Measurements from ENCODE around the gene HEG1.

The HEG1 gene

GRCh38 chr3:125014570-125015179 is 41.1 kb downstream of the HEG1 start:
- no peak for DNase-seq (ENCODE audit: low read depth)

- no peak for DNase-seq (ENCODE audit: low read depth)
Observed at GRCh38 chr3:125013095-125013494, 42.7 kb downstream of the HEG1 start.

GRCh38 chr3:125011941-125012340 is 43.9 kb downstream of the HEG1 start:
- DNase-seq (ENCODE audit: low read depth): no peak

GRCh38 chr3:125010393-125010792 is 45.4 kb downstream of the HEG1 start:
- no peak for DNase-seq (ENCODE audit: low read depth)

- no peak for DNase-seq (ENCODE audit: low read depth)
Observed at GRCh38 chr3:125008766-125009165, 47.0 kb downstream of the HEG1 start.

- DNase-seq (ENCODE audit: low read depth): no peak
Observed at GRCh38 chr3:125006291-125006731, 49.5 kb downstream of the HEG1 start.

GRCh38 chr3:125005676-125006075 is 50.1 kb downstream of the HEG1 start:
- DNase-seq (ENCODE audit: low read depth): no peak

- no peak for DNase-seq (ENCODE audit: low read depth)
Observed at GRCh38 chr3:125005222-125005621, 50.6 kb downstream of the HEG1 start.

GRCh38 chr3:125003859-125004595 is 51.8 kb downstream of the HEG1 start:
- DNase-seq (ENCODE audit: low read depth): no peak

GRCh38 chr3:125003369-125003853 is 52.4 kb downstream of the HEG1 start:
- no peak for DNase-seq (ENCODE audit: low read depth)

- no peak for DNase-seq (ENCODE audit: low read depth)
Observed at GRCh38 chr3:125002414-125003368, 53.1 kb downstream of the HEG1 start.

- no peak for DNase-seq (ENCODE audit: low read depth)
Observed at GRCh38 chr3:125001557-125002413, 54.0 kb downstream of the HEG1 start.

- no peak for DNase-seq (ENCODE audit: low read depth)
Observed at GRCh38 chr3:125000661-125001060, 55.1 kb downstream of the HEG1 start.

- no peak for DNase-seq (ENCODE audit: low read depth)
Observed at GRCh38 chr3:124999897-125000435, 55.8 kb downstream of the HEG1 start.

- no peak for DNase-seq (ENCODE audit: low read depth)
Observed at GRCh38 chr3:124999317-124999716, 56.5 kb downstream of the HEG1 start.

GRCh38 chr3:124998247-124998630 is 57.6 kb downstream of the HEG1 start:
- no peak for DNase-seq (ENCODE audit: low read depth)

GRCh38 chr3:124997303-124998246 is 58.2 kb downstream of the HEG1 start:
- DNase-seq (ENCODE audit: low read depth): no peak

GRCh38 chr3:124995460-124995994 is 60.3 kb downstream of the HEG1 start:
- peak; percentile 8 for DNase-seq (ENCODE audit: low read depth)

- DNase-seq (ENCODE audit: low read depth): no peak
Observed at GRCh38 chr3:124993466-124993865, 62.3 kb downstream of the HEG1 start.

- no peak for DNase-seq (ENCODE audit: low read depth)
Observed at GRCh38 chr3:124992041-124992440, 63.8 kb downstream of the HEG1 start.
